Left renal pelvis (tissue), 4 donors: ENCODE data around the gene FBH1. TPM values are rescaled to one million over a fixed set of nuclear protein-coding genes. Genes with fewer than 3 reads are reported as not detected.
A peak's percentile ranks its signal among the peaks of the same experiment; 100 is the strongest.

Source experiments
- DNase-seq, 4 donors: peaks; one replicate each; pipeline ENCODE4 v3.0.0-alpha.2; 2013; ENCODE audit warnings: low read depth in 4 of 4, low spot score in 3 of 4
- polyA plus RNA-seq, 4 donors: library from polyadenylated mRNA; unstranded; fragments of 120-200 nt; gene quantifications; one replicate each; pipeline ENCODE4 v1.2.1, GENCODE V29; 2013; ENCODE audit not compliant: insufficient read length in 4 of 4

Gene FBH1
- polyA plus RNA-seq, 4 donors, result 57.4 to 87.8 (median 66.9) TPM

DNA sequence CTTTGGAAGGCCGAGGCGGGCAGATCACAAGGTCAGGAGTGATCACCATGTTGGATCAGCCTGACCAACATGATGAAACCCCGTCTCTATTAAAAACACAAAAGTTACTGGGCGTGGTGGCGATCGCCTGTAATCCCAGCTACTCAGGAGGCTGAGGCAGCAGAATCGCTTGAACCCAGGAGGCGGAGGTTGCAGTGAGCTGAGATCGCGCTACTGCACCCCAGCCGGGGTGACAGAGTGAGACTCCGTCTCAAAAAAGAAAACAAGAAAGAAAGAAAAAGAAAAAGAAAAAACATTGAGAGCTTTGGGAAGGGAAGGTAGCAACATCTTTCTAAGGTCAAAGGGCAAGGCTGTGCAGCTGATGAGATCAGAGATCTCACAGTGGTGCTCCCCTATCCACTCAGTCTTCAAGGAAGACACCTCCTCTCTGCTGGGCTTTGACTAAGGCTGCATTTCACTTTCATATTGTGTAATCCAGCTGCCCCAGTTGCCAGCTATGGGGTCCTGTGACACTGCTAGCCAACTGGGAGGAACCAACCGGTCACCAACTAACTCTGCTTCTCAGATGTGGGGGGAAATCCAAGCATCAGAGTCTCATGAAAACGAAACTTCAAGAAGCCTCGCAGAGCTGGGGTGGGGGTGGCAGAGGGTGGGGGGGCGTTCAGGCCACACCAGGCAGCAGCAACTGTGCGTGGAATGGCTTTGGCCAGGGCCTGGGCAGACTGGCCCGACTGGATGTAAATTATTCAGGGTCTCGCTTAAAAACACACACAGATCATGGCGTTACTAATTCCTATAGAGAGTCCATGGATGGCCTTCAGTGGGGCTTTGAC, 85.8 kb downstream of the FBH1 start:
- DNase-seq, result no peak

DNA sequence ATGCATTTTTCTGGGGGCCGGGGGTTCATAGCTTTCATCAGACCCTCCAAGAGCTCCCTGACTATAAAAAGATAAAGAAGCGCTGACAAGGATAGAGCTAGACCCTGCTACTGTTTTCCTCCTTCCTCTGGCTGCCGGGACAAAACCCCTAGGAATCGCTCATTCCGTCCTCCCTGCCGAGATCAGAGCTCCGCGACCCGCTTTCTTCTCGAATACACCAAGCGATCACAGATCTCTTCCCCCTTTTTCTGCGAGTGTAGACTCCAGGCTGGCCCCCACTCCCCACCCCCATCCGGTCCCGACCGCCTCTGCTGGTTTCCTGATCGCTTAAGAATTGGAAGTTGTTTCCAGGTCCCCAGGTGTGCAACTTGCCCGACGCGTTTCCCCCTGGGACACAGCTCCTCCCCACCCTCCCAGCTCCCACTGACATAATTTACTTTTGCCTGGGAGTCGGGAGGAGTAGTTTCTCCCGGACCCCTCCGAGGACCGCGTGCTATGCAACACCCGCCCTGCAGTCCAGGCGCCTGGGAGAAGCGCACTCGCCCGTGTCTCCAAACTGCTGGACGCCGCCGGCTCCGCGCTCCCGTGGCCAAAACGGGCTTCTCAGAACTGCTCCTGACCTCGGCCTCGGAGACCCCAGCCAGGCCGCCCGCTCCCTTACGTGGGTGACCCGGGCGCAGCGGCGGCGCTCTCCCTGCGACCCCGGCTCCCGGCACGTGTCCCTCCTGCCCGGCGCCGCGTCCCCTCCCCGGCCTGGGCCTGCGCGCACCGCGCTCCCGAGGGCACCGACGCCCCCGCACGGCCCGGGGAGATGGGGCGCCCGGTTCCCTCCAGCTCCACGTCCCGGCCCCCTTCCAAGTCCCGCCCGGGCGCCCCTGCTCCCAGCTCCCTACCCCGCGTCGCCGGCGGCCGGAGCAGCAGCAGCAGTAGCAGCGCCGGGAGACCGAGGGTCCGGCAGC, 86.7 kb downstream of the FBH1 start:
- peak in 1 of 4 donors; percentile 16 for DNase-seq

DNA sequence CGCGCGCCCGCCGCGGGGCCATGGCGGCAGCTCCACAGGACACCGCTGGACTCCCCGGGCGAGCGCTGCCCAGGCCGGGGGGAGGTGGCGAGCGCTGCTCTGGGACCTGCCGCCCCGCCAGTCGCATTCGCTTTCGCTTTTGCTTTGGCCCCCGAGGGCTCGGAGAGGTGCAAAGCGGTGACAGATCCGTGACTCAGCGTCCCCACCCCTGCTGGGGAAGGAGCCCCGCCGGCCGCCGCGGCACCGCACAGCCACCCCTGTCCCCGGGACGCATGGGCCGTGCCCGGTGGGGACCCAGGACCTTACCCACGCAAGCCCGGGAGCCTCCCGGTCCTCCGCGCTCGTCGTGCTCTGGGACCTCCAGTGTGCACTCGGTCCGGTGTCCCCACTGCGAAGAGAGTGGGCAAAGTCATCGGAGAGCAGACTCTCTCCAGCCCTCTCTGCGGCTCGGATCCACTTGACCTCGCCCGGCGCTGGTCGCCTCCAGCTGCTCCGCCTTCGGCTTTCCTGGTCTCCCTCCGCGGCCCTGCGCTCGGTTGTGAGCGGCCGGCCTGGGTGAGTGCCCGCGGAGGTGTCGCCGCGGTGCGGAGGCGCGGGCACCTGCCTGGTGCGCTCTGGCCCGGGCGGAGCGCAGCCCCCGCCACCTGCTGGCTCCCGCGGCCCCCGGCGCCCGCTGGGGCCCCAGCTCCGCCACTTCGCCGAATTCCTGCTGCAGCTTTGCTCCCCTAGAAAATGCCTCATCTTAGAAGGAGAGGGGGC, 87.6 kb downstream of the FBH1 start, which contains the start of gene IL15RA:
TSS of gene IL15RA (minus strand) at position 73 of the 759 bp plus-strand sequence. CDS start at position 22, 51 bp downstream.
- peak in 1 of 4 donors; percentile 45 for DNase-seq

DNA sequence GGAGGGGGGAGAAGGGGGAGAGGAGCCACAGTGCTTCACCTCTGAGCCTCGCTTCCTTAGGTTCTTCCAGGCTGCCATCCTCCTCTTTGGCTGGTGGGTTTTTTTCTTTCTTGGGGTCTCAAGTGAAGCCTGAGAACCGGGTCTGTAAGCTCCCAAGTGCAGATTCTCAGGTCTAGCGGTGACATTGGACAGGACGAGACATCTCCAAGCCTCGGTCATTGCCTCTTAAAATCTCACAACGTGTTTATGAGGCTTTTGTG, 88.1 kb downstream of the FBH1 start:
- no peak for DNase-seq

DNA sequence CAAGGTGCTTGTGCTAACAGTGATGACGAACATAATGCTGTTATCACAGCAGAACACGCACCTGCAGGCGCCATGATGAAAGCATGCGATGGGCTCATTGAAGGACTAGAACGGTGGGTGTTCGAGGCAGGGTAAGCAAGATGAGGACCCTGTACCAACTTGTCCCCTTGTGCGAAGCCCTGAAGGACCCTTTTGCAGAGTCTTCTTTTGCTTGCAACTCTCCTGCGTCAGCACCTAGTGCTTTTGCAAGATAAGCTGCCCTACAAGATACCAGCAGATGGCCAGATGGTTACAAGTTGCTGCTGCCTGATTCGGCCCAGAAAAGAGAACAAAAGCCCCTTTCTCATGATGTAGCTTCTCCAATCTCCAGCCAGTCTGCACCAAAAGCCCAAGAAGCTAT, 91.5 kb downstream of the FBH1 start:
- DNase-seq, result no peak

DNA sequence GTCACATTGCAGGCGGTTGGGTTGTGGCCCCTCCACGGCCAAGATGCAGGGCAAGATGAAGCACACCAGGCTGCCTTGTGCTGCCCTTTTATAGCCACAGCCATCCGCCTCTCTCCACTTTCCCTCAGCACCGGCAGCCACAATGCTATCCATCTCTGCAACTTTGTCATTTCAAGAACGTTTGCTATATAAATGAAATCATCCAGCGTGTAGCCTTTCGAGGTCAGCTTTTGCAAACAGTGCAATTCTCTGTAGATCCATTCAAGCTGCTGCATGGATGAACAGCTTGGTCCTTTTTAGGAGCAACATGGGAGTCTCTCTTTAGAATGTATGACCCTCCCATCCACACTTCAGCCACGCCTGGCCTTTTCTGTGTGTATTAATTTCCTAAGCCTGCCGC, 93.7 kb downstream of the FBH1 start:
- DNase-seq, result peak in 1 of 4 donors; percentile 24

DNA sequence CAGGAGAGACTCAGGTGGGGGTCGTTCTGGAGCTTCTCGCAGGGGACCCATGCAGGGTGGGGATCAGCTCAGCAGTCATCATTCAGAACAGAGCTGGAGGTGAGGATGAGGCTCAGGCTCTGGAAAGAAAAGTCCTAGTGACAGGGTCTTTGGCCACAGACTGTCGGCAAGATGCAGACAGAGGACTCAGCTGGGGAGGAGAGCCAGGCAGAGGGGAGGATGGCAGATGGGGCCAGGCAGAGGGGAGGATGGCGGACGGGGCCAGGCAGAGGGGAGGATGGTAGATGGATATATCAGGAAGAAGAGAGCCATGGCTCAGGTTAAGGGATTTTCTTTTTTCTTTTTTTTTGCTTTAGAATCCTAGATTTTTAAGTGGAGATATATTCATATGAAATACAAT, 95.0 kb downstream of the FBH1 start:
- DNase-seq, result no peak

Other genes with a start within 250 kb of the FBH1 start
- 10 to 100 TPM; 11.8 to 25.6 (median 20.7) TPM for gene ASB13, start 223.6 kb upstream of the FBH1 start, polyA plus RNA-seq
- gene TASOR2, start 205.4 kb upstream of the FBH1 start, polyA plus RNA-seq, result 10 to 100 TPM; 35.4 to 41.2 (median 39.4) TPM
- gene GDI2, start 76.8 kb upstream of the FBH1 start, polyA plus RNA-seq, result 100 to 1,000 TPM; 274 to 388 (median 296) TPM
- 10 to 100 TPM in 3 of 4 donors, 1 to 10 TPM in 1; 9.5 to 13.7 (median 10.7) TPM for gene ANKRD16, start 350 bp upstream of the FBH1 start, polyA plus RNA-seq
- gene IL15RA, start 87.3 kb downstream of the FBH1 start, polyA plus RNA-seq, result 1 to 10 TPM in 3 of 4 donors, under 1 TPM in 1; 0.71 to 2.9 (median 2.1) TPM
- gene IL2RA, start 172.1 kb downstream of the FBH1 start, polyA plus RNA-seq, result under 1 TPM in 1 of 4 donors, not detected in 3; 0.07 TPM
- gene RBM17, start 198.8 kb downstream of the FBH1 start, polyA plus RNA-seq, result 100 to 1,000 TPM; 133 to 204 (median 149) TPM